GM12892 (cell line): ENCODE results near the gene DYNLT4.
A peak's percentile ranks its signal among the peaks of the same experiment; 100 is the strongest.
"Not testable (repeated sequence)": the region's sequence is repeated elsewhere in the genome, so short reads cannot be mapped to it uniquely, and the experiment has no call there.

Experiments
- DNase-seq: peaks from one replicate; pipeline ENCODE4 v3.0.0; 2011; ENCODE audit not compliant: insufficient read length
- FAIRE-seq: peaks from 2 replicates; lab custom pipeline; 2011; peaks lifted over from hg19 to GRCh38; lab: Jason Lieb, UNC
- POLR2A ChIP-seq: IDR thresholded peaks from 2 replicates; pipeline ENCODE4 v1.6.1; 2011; ENCODE audit warnings: low read depth, low read length, control low read depth
- POLR2AphosphoS5 ChIP-seq: IDR thresholded peaks from 2 replicates; pipeline ENCODE4 v1.6.1; 2011; ENCODE audit warnings: low read depth, low read length, control low read depth
- TAF1 ChIP-seq: IDR thresholded peaks from 2 replicates; pipeline ENCODE4 v1.6.1; 2011; ENCODE audit warnings: low read depth, mild to moderate bottlenecking, control low read depth, low read length, borderline replicate concordance

The DYNLT4 gene

DNA sequence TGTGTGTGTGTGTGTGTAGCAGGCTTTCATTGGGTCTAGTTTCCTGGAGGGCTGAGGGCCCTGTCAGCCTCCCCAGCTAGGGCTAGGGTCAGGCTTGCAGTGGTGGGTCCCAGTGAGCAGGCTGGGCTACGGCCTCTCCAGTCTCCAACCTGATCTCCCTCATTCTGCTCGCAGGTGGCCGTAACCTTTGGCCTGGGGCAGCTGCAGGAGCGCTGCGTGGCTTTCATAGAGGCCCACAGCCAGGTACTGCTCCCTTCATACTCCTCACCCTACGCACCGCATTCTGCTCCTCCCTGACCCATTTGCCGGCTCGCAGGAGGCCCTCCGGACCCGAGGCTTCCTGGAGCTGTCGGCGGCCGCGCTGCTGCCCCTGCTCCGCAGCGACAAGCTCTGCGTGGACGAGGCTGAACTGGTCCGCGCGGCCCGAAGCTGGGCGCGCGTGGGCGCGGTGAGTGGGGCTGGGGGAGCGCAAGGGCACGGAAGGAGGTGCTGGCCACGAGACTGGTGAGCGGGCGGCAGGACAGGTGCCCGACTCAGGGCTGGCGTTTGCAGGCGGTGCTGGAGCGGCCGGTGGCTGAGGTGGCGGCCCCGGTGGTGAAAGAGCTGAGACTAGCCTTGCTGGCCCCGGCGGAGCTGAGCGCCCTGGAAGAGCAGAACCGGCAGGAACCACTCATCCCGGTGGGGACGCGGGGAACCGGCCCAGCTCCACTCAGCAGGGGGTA is 5.8 kb upstream of the DYNLT4 start:
- TF ChIP-seq POLR2AphosphoS5, result no peak
- no peak for TF ChIP-seq POLR2A
- TF ChIP-seq TAF1, result no peak
- no peak for DNase-seq
- FAIRE-seq, result no peak

DNA sequence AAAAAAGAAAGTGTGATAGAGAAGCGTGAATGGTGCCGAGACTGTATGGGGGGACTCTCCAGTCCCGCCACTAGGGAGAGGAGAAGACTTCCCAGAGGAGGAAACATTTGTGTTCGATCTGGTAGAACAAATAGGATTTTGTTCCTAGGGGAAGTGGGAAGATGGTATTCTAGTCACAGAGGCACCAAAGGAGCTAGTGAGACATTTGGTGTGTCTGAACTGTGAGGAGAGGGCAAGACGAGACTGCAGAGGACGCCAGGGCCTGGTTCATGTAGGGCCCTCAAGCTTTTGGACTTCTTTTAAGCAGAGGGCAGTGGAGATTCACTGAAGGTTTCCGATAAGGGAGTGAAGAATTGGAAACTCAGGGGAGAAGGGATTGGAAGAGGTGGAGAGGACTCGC is 4.1 kb upstream of the DYNLT4 start:
- TF ChIP-seq TAF1 (no peak), POLR2A (no peak), POLR2AphosphoS5 (no peak)
- FAIRE-seq (no peak), DNase-seq (no peak)

- FAIRE-seq, DNase-seq: not testable (repeated sequence)
Observed at GRCh38 chr1:44810762-44811105, 3.6 kb upstream of the DYNLT4 start.

DNA sequence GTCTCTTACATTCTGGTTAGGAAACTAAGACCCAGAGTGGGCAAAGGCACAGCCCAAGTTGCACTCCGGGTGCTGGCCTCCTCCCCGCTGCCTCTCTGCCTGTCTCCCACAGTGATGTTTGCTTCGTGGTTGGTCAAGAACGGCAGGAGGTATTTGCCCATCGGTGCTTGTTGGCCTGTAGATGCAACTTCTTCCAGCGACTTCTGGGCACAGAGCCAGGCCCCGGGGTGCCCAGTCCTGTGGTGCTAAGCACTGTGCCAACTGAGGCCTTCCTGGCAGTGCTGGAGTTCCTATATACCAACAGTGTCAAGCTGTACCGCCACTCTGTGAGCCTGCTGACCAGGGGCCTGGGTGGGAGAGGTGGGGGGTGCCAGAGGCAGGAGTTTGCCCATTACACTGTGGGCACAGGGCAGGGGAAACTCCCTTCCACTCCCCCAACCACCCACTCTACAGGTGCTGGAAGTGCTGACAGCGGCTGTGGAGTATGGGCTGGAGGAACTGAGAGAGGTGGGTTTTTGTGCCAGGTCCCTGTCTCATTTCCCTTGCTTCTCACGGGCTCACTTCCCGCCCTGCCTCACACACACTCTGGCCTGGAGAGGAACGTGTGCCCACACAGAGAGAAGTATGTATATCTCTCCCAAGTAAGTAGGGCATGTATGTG is 3.1 kb upstream of the DYNLT4 start:
- no peak for TF ChIP-seq POLR2AphosphoS5
- no peak for TF ChIP-seq POLR2A
- no peak for TF ChIP-seq TAF1
- FAIRE-seq (no peak), DNase-seq (no peak)

DNA sequence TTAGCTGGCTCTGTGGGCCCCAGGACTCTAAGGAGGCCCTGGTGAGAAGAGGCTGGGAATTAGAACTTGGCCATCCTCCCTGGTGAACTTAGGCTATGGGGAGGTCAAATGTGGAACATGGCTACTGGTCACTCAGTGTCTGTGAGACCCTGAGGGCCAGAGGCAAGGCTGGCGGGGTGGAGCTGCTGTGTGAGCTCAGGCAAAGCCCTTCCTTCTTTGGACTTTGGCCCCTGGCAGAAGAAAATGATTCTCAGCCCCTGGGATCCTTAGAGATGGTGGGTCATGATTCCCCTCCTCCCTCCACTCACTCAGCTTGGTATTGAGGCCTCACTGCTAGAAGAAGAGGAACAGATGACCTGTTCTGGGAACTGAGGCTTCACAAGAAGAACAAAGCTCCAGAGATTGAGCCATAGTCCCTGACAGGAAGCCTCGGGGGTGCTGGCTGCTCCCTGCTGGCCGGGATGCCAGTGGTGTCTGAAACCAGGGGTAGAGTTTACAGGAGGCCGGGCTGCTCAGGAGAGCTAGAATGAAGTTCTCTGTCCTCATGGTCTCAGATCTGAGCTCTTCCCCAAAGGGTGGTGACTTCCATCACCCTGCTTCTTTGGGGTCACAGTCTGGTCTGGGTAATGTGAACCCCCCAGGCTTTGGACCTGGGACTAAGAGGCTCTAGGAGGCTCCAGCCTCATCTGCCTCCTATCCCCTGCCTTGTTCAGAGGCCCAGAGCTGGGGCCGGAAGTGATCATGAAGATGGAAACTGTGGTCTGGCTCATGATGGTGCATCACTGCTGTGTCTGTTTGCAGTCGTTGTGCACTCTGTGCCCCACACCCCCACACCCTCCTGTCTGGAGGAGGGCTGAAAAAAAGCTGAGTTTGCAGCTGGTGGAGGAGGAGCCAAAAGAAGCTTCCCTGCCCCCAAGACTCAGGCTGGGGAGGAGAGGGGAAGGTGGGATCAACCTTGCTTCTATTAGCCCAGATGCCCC is 2.1 kb upstream of the DYNLT4 start:
- TF ChIP-seq POLR2AphosphoS5, result peak; percentile 80
- peak; percentile 67 for TF ChIP-seq POLR2A
- TF ChIP-seq TAF1, result peak; percentile 72; the same call in 1 of the 2 replicates
- peak; percentile 68 for DNase-seq
- peak; percentile 98 for FAIRE-seq

GRCh38 chr1:44808063-44808937 is 1.1 kb upstream of the DYNLT4 start, which contains the start of gene BTBD19:
Gene BTBD19, plus strand, starts transcription at chr1:44808523. Its CDS starts 298 bp downstream, at chr1:44808821.
- TF ChIP-seq TAF1 (no peak), POLR2AphosphoS5 (no peak), POLR2A (no peak; the same call in 1 of the 2 replicates)
- DNase-seq (no peak), FAIRE-seq (peak; percentile 97)

DNA sequence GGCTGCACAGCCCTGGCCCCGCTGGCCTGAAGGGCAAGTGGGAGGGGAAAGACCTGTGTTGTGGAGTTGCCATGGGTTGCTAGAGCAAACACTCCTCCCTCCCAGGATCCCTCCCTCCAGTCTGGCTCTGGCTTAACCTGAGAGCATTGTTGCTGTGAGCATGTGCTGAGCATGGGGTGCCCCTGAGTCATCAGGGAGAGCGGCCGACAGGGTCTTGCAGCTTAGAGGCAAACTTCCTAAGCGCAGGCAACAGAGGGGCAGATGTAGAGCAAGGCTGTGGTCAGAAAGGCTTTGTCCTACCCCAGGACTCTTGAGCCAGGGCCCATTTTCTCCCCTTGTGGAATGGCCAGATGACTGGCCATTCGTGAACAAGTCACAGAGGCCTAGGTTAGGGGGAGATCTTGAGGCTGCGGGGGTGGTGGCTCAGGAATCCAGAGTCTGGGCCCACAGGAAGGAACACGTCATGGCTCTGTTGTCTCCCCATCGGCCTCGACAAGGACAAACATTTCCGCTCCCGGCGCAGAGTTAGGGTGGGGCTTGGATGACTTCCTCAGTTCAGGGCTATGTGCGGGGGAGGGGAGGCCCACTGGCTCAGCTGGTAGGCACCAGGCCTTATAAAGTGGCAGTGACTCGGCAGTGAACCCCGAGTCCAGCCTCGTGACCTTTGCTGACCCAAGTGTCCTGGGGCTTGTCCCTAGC is 362 bp upstream of the DYNLT4 start:
- DNase-seq (peak; percentile 65), FAIRE-seq (no peak)
- TF ChIP-seq TAF1 (no peak), POLR2AphosphoS5 (peak; percentile 80), POLR2A (peak; percentile 53; the same call in 1 of the 2 replicates)

DNA sequence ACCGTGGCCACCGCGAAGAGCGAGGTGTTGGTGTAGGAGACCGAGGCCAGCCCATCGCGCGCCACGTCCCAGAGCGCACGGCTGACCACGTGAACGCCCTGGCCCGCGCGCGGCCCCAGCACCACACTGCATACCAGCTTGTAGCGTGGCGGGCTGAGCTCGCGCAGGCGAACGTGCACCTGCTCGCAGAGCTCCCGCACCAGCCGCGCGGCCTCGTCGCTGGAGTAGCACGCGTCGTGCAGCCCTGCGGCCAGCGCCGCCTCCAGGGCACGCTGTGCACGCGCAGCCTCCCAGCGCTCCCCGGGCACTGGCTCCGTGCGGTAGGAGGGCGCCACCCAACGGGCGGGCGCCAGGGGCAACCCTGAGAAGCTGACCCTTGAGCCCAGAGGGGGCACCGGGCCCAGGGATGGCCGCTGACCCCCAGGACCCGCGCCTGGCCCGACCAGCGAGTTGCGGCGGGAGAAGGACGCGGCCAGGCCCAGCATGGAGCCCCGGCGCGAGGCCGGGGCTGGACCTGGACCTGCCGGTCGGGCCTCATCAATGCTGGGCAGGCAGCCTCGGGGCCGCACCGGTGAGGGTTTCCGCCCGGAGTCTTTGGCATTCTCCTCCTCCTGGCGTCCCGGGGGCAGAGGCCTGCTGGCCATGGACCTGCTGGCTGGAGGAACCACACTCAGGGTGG is 987 bp downstream of the DYNLT4 start:
- TF ChIP-seq TAF1 (no peak), POLR2AphosphoS5 (peak; percentile 34; the same call in 1 of the 2 replicates)
- DNase-seq (no peak), FAIRE-seq (no peak)

DNA sequence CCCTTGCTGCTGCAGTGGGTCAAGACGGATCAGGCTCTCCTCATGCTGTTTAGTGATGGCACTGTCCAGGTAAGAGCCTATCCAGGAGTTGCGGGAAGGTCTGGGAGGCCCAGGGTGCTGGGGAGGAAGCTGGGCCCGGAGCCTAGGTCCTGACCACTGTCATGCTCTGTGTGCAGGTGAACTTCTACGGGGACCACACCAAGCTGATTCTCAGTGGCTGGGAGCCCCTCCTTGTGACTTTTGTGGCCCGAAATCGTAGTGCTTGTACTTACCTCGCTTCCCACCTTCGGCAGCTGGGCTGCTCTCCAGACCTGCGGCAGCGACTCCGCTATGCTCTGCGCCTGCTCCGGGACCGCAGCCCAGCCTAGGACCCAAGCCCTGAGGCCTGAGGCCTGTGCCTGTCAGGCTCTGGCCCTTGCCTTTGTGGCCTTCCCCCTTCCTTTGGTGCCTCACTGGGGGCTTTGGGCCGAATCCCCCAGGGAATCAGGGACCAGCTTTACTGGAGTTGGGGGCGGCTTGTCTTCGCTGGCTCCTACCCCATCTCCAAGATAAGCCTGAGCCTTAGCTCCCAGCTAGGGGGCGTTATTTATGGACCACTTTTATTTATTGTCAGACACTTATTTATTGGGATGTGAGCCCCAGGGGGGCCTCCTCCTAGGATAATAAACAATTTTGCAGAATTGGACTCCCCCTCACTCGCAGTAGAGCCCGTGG is 1.7 kb downstream of the DYNLT4 start:
- TF ChIP-seq POLR2A (no peak), TAF1 (no peak), POLR2AphosphoS5 (no peak)
- no peak for FAIRE-seq
- no peak for DNase-seq
